T-helper 1 cell treated with Interleukin-12 subunit alpha and Interleukin-12 subunit beta and Interleukin-4 antibody, amounts not matched to agents 30 ng/mL and 1 ng/mL, for 36 hours (primary cell): ENCODE results near the gene TSR3. TPM values are rescaled to one million over a fixed set of nuclear protein-coding genes. Genes with fewer than 3 reads are reported as not detected.
"Not testable (repeated sequence)": the region's sequence is repeated elsewhere in the genome, so short reads cannot be mapped to it uniquely, and the experiment has no call there.

ENCODE experiments used
- intact Hi-C: fragments of 100-400 bp; cut with micrococcal nuclease; formaldehyde crosslinking; loops from one replicate; pipeline ENCODE4 v1.15.1; 2024
- total RNA-seq: library from RNA; stranded (reverse); gene quantifications from 2 replicates; pipeline ENCODE4 v1.2.3, GENCODE V29; 2022

TSR3 gene
- total RNA-seq, 1 donor from 2014 or later, result 60.0 TPM

DNA sequence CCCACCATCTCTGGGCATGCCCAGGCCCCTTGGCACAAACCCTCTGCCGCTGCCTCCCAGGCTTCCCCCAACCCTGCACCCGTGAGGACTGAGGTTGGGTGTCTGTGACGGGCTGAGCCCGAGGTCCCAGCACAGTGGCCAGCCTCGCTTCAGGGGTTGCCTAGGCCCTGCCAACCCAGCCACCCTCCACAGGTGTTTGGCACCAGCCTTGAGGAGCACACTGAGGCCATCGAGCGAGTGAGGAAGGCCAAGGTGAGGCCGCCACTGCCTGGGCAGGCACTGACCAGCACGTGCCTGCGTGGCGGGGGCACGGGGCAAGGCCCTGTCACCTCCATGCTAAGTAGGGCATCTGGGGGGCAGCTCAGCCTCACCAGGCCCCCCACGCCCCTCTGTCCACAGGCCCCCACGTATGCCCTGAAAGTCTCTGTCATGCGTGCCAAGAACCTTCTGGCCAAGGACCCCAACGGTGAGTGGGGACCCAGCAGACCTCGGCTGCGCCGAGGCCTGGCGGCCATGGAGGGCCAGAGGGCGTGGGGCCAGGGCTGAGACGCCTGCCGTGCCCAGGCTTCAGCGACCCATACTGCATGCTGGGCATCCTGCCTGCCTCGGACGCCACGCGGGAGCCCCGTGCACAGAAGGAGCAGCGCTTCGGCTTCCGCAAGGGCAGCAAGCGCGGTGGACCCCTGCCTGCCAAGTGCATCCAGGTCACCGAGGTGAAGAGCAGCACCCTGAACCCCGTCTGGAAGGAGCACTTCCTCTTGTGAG, 10.8 kb downstream of the TSR3 start:
- intact Hi-C loops, result loop anchor here (5.0 kb wide), 1 partner anchor 431 kb away; the partner anchor contains the start of genes EME2, MRPS34 and NME3

DNA sequence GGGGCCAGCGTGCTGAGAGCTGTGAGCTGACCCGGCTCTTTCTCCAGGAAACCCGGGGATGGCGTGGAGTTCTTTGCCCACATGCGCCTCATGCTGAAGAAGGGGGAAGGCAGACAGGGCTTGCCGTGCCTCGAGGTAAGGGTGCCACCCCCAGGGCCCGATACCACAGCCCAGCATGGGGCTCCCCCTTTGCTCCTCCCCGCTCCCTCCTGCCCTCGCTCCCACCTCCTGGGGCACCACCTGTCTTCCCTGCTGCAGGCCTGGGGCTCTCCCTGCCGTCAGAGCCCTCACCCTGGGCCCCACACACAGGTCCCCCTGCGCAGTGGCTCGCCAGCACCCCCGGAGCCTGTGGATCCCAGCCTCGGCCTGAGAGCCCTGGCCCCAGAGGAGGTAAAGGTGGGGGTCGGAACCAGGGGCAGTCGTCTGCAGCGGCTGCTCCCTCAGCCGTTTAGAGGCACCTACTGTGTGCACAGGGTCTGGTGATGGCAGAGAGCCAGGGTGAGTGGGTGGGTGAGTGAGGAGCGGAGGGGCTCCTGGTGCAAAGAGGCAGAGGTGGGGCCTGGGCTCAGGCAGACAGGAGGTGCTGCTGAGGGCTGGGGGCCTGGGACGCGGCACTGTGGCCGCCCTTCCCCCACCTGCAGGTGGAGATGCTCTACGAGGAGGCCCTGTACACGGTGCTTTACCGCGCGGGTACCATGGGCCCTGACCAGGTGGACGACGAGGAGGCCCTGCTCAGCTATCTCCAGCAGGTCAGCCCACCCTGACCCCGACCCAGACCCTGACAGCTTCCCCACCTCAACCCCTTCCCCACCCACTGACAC, 12.6 kb downstream of the TSR3 start:
- intact Hi-C loops, result no loop called here

DNA sequence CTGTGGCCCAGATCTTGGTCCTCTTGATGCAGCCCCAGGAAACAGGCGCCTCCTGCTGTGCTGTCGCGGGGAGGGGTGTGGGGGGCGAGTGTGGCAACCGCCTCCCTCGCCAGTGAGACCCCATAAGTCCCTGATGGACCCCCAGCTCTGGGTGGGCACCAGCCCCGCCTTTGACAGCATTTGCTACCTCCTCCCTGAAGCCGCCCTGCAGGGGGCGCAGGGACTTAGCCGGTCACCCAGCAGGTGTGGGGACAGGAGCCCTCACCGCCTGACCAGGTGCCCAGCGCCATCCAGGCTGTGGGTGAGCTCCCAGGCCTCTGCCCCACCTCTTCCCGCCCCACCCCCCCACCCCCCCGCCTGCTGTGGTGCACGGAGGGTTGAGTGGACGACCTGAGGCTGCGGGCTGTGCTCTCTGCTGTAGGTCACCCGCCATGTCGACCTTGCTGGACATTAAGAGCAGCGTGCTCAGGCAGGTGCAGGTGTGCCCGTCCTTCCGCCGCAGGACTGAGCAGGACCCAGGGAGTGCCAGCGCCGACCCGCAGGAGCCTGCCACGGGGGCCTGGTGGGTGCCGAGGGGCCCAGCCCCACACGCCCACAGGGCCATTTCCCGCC, 13.5 kb downstream of the TSR3 start:
- intact Hi-C loops, result no loop called here

DNA sequence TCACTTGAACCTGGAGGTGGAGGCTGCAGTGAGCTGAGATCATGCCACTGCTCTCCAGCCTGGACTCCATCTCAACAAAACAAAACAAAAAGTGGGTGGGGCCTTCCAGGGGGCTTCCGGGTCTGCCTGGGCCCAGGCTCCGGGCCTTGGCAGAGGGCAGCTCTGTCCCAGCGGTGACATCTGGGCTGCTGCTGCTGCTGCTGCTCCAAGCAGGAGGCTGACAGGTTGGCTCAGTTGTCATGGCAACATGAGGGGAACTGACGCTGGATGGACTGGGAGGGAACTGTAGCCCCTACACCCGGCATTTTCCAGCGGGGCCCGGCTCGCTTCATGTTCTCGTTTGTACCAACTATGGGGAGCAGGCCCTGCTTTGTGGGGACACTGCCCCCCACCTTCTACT, 14.2 kb downstream of the TSR3 start:
- intact Hi-C loops, result no loop called here

DNA sequence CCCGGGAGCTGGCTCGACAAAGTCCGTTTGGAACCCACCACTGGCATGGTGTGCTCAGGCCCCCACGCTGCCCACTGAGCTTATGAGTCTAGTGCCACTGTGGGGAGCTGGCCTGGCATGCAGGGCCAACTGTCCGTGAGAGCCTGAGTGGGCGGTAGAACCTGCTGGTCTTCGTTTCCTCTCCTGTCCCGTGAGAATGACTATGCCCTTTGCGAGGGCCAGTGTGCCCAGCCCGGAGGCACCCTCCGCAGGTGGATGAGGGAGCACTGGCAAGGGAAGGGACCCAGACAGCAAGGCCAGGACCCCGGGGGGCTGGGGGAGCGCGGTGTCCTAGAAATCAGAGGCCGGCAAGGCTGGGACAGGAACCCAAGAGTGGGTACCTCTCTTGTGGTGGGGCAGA, 15.1 kb downstream of the TSR3 start:
- intact Hi-C loops, result loop anchor here (1.0 kb wide), 1 partner anchor 65 kb away; no protein-coding TSS in a partner anchor

DNA sequence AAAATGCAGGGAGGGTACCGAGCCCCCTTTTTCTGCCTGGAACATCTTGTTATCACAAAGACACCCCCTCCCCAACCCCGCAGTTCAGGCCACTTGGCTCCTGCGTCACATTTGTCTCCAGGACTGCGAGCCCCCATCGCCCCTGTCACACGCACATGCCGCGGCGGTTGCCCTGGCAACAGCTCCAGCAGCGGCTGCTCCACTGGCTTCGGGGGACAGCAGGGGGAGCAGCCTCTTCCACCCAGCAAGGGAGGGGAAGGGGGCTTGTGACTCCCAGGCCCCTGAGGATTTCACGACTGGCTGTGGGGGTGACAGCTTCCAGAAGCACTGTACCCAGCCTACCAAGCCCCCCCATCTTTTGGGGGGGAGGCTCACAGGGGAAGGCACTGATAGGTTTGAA, 15.7 kb downstream of the TSR3 start:
- intact Hi-C loops, result loop anchor here (1.0 kb wide), 1 partner anchor 65 kb away; no protein-coding TSS in a partner anchor

DNA sequence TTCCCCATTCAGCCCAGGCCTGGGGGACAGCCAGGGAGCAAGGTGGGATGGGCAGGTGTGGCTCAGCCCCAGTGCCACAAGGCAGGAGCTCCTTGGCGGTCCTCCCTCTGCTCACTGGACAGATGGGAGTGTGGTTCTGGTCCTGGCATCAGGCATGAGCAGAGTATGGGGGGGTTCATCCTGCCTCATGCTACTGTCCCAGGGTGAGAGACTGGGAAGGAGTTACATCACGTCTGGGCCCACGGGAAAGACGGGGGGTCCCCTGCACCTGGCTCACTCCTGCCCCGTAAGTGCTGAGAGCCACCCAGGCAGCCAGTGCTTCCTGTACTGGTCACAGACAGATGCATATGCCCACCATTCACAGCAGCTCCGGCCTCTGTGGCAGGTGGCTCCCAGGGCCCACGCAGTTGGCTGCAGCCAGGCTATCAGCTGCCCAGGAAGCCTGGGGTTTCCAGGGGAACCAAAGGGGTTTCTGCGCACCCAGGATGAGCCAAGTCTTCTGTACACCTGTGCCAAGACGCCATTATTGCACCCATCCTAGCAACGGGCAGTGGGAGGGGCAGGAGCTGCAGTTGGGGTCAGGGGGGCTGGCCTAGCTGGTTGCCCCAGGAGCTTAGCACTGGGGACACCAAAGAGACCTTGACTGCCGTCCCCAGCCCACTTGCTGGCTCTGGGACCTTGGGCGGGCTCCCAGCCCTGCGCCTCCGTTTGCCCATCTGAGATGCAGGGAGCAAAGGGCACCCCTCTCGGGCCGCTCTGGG, 16.3 kb downstream of the TSR3 start:
- intact Hi-C loops, result no loop called here

DNA sequence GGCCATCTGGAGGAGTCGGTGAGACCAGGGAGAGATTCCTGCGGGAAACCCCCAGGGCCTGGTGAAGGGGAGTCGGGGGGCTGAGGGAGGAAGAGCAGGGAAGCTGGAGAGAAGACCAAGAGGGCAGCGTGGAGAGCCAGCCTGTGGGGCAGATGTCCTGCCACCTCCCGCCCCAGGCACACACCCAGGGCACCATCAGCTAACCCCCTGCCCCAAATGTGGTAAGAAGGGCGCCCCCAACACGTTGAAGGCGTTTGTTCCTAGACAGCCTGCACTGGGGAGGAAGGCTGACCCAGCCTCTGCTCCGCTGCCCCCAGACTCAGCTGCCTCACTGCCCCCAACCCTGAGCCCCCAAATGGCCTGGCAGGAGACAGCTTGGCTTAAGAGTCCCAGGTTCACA, 16.9 kb downstream of the TSR3 start:
- intact Hi-C loops, result no loop called here

DNA sequence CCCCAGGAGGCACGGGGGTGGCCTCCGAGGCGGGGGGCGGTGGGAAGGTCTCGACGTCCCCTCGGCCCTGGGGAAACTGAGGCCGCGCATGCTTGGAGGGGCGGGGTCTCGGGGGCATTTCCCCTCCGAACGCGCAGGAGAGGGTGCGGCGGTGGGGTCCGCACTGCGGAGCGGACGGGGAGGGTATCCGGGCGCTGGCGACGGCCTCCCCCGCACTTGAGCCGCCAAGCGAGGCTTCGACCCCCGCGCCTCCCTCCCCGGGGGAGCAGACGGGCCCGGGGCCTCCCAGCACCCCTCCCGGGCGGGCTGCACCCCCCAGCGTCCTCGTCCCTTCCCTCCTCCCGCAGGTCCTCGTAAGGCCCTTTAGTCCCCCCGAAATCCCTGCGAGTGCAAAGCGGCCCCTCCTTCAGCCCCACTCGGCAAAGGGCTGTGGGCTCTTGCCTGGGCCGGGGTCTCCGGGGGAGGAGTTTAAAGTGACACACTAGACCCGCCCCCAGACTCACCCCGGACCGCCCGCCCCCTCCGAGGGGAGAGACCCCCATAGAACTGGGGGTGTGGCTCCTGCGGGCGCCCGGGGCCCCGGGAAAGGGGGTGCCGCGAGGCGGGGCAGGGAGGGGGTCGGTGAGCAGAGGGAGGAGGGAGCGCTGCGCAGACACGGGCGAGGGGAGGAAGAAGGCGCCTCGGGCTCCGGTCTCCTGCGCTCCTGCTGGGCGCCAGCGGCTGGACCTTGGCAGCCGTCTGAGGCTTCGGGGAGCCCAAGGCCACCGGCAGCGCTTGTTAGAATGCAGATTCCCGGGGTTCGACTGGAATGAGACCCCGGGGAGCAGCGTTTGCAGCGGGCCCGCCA, 17.6 kb downstream of the TSR3 start:
- intact Hi-C loops, result loop anchor here (1.0 kb wide), 2 partner anchors 9 to 24 kb away; no protein-coding TSS in a partner anchor

DNA sequence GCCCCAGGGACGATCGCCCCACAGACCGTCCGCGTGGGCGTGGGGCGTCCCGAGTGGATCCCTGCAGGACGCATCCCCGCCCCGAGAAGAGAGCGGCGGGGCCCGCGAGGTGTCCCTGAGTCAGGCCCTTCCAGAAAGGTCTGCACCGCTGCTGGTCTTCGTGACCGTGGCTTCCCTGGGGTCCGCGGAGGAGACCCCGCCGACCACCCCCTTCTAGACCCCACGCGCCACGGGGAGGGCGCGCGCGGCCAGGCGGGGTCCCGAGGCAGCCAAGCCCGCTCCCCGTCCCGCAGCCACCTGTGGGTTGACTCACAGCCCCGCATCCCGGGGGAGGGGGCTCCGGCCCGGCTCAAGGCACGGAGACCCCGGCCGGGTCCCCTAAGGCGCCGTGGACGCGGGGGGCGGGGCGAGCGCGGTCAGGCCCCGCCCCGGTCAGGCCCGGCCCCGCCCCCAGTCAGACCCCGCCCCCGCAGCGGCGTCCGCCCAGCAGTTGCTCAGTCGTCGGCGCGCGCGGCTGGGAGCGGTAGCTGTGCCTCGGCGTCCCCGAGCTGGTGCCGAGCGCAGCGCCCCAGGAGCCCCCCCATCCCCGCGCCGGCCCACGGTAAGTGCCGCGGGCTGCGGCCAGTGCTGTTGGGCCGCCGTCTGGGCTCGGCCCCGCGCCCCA, 18.4 kb downstream of the TSR3 start, which contains the start of gene BAIAP3:
TSS of gene BAIAP3 (plus strand) at position 497 of the 664 bp plus-strand sequence. CDS start 4,905 bp downstream, outside the sequence.
- intact Hi-C loops, result loop anchor here (1.0 kb wide), 2 partner anchors 10 to 23 kb away; no protein-coding TSS in a partner anchor

DNA sequence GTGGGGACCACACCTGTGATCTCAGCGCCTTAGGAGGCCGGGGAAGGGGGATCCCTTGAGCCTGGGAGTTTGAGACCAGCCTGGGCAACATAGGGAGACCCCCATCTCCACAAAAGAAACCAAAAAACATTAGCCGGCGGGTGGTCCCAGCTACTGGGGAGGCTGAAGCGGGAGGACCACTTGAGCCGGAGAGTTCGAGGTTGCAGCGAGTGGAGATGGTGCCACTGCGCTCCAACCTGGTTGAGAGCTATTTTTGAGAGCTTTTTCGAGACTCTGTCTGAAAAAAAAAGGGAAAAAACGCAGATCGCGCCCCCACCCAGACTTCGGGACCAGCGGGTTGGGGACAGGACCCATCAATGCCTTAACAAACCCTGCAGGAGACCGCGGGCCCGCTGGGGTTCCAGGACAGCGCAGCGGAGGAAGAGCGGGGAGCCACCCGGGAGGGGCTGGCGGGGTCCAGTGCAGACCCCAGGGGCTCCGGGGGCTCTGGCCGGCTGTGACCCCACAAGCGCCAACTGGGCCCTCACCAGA, 19.0 kb downstream of the TSR3 start:
- intact Hi-C loops, result loop anchor here (1.0 kb wide), 2 partner anchors 11 to 22 kb away; no protein-coding TSS in a partner anchor

DNA sequence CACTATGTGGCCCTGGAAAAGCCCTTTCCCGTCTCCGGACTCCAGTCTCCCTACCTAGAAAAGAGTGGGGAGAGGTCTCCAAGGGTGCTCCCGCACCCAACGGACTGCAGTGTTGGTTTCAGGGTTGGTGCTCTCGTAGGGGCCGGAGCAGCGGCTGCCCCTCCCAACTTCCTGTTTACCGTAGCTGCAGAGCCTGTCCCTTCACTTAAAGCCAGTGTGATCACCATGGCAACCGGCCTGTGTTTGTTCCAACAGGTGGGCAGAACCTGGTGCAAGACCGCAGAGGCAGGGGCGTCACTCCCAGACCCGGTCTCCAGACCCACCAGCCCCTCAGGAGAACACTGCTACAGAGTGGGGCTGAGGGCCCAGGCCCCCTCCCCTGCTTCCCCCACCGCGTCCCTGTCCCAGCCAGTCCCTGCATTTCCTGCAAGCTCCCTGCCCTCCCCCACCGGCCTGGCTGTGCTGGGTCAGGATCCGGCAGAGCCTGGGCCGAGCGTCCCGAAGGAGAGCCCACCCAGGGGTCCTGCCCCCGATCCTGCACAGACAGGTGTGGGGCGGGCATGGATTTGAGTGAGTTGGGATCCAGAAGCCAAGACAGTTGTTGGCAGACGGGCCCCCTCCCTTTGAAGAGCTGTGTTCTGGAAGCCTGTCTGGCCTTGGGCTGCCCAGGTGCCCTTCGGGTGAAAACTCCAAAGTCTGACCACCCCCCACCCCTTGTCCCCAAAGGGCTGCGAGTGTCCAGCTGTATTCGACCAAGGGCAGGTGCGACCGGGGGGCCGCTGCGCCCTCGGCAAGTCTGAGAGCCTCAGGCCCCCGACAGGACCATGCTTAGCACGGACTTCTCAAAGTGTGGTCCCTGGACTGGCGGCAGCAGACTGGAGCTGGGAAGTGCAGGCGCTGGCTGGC, 19.7 kb downstream of the TSR3 start:
- intact Hi-C loops, result no loop called here

DNA sequence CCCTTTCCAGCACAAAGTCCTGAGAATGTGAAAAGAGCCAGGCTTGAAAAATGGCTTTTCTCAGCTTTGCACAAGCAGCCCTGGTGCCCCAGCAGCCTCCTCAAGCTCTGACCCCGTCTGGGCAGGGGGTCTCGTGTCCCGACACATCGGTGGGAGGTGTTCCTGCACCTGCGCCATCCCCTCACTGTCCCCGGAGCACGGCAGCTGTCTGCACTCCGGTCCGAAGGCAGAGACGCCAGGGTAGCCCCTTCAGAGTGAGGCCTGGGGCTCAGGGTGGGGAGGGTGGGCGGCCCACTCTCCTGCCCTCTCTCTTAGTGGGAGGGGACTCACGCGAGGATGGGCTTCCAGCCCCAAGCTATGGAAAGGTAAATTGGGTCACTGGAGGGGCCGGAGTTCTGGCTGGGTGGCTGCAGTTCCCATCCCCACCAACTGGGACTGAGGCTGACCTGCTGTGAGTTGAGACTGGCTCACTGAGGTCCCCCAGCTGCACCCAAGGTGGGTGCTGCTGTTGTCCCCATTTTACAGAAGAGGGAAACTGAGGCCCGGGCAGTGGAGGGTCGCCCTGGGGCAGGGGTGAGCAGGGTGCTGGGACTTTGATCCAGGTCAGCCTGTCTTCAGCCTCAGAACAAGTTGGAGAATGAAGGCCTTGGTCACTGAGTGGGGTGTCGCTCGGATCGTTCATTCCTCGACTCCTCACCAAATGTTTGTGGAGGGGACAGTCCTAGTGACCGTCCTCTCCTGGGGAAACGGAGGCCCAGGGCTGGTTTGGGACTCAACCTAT, 20.6 kb downstream of the TSR3 start:
- intact Hi-C loops, result no loop called here

DNA sequence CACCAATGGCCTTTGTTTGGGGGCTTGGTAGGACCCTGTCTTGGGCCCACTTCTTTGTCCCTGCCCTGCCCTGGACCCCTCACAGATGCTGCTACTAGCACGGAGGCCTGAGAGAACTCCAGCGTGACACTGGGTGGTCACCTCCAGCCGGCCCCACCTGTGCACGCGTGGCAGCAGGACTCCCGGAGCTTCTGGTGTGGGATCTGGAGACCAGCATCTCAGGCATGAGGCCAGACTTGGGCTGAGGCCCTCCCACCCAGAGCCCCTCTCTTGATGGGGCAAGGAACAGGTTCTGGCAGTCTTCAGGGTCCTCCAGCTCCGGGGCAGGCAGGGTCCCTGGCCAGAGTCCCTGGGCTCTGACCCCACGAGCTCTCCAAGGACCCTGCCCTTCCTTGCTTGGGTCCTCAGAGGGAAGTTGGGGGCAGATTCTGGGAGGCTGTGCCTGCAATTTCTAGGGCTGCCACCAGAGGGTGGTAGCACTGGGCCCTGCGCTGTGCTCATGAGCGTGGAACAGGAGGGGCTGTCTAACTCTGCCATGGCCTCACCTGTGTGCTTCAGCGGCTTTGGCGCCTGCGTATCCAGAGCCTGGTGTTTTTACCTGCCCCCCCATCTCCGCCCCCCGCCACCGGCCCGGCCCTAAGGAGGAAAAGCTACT, 21.3 kb downstream of the TSR3 start:
- intact Hi-C loops, result no loop called here

DNA sequence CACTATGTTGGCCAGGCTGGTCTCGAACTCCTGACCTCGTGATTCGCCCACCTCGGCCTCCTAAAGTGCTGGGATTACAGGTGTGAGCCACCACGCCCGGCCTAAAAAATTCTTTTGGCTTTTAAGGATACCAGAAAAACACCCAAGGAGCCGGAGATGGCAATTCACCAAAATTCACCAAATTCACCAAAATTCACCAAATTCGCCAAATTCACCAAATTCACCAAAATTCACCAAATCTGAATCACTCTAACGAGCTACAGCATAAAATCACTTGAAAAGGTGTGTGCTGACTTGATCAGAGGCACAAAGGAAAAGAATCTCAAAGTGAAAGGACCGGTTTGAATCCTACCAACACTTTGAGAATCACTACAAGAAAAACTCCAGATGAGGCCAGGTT, 22.7 kb downstream of the TSR3 start:
- intact Hi-C loops, result not testable (repeated sequence)

DNA sequence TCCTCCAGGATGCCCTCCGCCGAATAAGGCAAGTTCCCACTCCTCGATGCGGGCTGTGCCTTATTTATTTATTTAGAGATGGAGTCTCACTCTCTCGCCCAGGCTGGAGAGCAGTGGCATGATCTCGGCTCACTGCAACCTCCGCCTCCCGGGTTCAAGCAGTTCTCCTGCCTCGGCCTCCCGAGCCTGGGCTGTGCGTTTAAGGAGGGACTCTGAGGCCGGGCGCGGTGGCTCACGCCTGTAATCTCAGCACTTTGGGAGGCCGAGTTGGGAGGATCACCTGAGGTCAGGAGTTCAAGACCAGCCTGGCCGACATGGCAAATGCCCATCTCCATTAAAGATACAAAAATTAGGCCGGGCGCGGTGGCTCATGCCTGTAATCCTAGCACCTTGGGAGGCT, 23.5 kb downstream of the TSR3 start:
- intact Hi-C loops, result not testable (repeated sequence)

DNA sequence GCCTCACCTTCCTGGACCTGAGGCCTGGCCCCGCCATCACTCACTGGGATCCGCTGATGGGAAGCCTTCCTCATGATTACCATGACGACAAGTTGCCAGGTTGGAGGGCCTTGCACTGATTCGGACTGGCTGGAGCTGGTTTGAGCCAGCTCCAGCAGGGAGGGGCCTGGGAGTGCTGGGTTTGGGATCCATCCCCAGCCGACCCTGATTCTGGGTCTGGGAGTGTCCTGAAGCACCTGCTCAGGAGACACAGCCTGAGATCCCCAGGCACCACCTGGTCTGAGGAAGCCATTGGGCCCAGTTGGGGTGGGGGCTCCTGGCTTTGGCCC, 24.1 kb downstream of the TSR3 start:
- intact Hi-C loops, result no loop called here
